ENCODE measurements around the gene LRP1. TPM values are rescaled to one million over a fixed set of nuclear protein-coding genes. Genes with fewer than 3 reads are reported as not detected.
A peak's percentile ranks its signal among the peaks of the same experiment; 100 is the strongest.

LRP1 gene
- total RNA-seq, 1 donor from 2014 or later = 253 TPM

DNA sequence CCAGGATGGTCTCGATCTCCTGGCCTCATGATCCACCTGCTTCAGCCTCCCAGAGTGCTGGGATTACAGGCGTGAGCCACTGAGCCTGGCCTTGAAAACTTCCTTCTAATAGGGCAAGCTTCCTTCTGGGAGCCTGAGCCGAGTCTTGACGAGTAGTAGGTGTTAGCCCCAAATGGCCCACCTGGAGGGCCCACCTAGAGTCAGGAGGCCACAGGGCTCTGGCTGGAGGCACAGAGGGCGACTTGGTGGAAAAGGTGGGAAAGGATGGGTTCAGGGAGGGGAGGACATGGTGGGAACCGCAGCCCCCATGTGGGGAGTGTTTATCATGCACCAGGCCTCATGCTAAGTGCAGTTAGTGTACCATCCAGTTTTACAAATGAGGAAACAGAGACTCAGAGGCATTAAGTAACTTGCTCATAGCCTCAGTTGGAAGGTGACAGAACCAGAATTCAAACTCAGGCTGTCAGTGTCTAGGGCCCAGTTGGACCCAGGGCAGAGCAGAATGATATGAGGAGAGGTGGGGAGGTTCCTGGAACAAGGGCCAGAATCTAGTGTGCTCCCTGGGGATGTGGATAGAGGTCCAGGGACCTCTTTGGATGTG is 22.2 kb downstream of the LRP1 start:
- TF ChIP-seq CTCF (IDR thresholded peaks at IDR 0.05; ENCODE audit: unreplicated experiment) = no peak
- no peak for DNase-seq (ENCODE audit: low spot score in 2 of 2, unreplicated experiment in 2 of 2)
- Mint-ChIP-seq H3K36me3 (peaks cover 27% of the 10 kb centered on the region), H3K27me3 (ENCODE audit: low read depth) (no peaks in the 10 kb centered on the region), H3K9me3 (no peaks in the 10 kb centered on the region), H3K27ac (peak overlapping the region; percentile 59), H3K4me3 (no peak overlapping the region), H3K4me1 (peaks cover 45% of the 10 kb centered on the region)

GRCh38 chr12:57151741-57152630 is 23.7 kb downstream of the LRP1 start:
- peak overlapping the region; percentile 9 for H3K4me3 Mint-ChIP-seq
- H3K4me1 Mint-ChIP-seq = peaks cover 41% of the 10 kb centered on the region
- H3K27me3 Mint-ChIP-seq (ENCODE audit: low read depth) = no peaks in the 10 kb centered on the region
- H3K9me3 Mint-ChIP-seq = no peaks in the 10 kb centered on the region
- peaks cover 30% of the 10 kb centered on the region for H3K36me3 Mint-ChIP-seq
- H3K27ac Mint-ChIP-seq = peak overlapping the region; percentile 27
- DNase-seq (ENCODE audit: low spot score in 2 of 2, unreplicated experiment in 2 of 2) = no peak
- no peak for TF ChIP-seq CTCF (IDR thresholded peaks at IDR 0.05; ENCODE audit: unreplicated experiment)

GRCh38 chr12:57152639-57153038 is 24.4 kb downstream of the LRP1 start:
- H3K4me3 Mint-ChIP-seq = no peak overlapping the region
- peaks cover 35% of the 10 kb centered on the region for H3K36me3 Mint-ChIP-seq
- no peak overlapping the region for H3K27ac Mint-ChIP-seq
- no peaks in the 10 kb centered on the region for H3K27me3 Mint-ChIP-seq (ENCODE audit: low read depth)
- DNase-seq (ENCODE audit: low spot score in 2 of 2, unreplicated experiment in 2 of 2) = no peak
- H3K9me3 Mint-ChIP-seq = no peaks in the 10 kb centered on the region
- peaks cover 35% of the 10 kb centered on the region for H3K4me1 Mint-ChIP-seq
- TF ChIP-seq CTCF (IDR thresholded peaks at IDR 0.05; ENCODE audit: unreplicated experiment) = no peak

- no peak for TF ChIP-seq CTCF (IDR thresholded peaks at IDR 0.05; ENCODE audit: unreplicated experiment)
- peaks cover 27% of the 10 kb centered on the region for H3K4me1 Mint-ChIP-seq
- H3K27me3 Mint-ChIP-seq (ENCODE audit: low read depth) = no peaks in the 10 kb centered on the region
- peaks cover 39% of the 10 kb centered on the region for H3K36me3 Mint-ChIP-seq
- no peaks in the 10 kb centered on the region for H3K9me3 Mint-ChIP-seq
- no peak overlapping the region for H3K27ac Mint-ChIP-seq
- no peak overlapping the region for H3K4me3 Mint-ChIP-seq
- DNase-seq (ENCODE audit: low spot score in 2 of 2, unreplicated experiment in 2 of 2) = no peak
Observed at GRCh38 chr12:57153415-57153997, 25.2 kb downstream of the LRP1 start.

DNA sequence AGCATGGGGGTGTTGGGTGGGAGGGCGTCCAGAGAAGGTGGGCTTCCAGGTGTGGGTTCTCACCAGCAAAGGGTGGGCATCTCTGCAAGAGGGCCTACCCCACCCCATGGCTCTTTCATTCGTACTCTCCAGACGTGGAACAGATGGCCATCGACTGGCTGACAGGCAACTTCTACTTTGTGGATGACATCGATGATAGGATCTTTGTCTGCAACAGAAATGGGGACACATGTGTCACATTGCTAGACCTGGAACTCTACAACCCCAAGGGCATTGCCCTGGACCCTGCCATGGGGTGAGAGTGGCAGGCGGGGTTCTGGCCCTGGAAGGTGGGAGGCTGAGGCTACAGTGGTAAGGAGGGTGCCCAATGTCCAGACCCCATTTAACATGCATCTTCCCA is 25.8 kb downstream of the LRP1 start:
- no peak overlapping the region for H3K27ac Mint-ChIP-seq
- TF ChIP-seq CTCF (IDR thresholded peaks at IDR 0.05; ENCODE audit: unreplicated experiment) = no peak
- no peak overlapping the region for H3K4me3 Mint-ChIP-seq
- H3K36me3 Mint-ChIP-seq = peaks cover 42% of the 10 kb centered on the region
- H3K27me3 Mint-ChIP-seq (ENCODE audit: low read depth) = no peaks in the 10 kb centered on the region
- H3K4me1 Mint-ChIP-seq = peaks cover 24% of the 10 kb centered on the region
- H3K9me3 Mint-ChIP-seq = no peaks in the 10 kb centered on the region
- DNase-seq (ENCODE audit: low spot score in 2 of 2, unreplicated experiment in 2 of 2) = no peak
